Ovary (tissue), 3 donors: ENCODE data around the gene LCA5L.

Experiments used
- CTCF ChIP-seq, 3 donors: fragments of 450-650 bp in 2 of 3; fragments of 200-600 bp in 1 of 3; IDR thresholded peaks; one replicate each; pipeline versions ENCODE4 v1.5.1 to v1.8.0; 2016 to 2022; ENCODE audit warnings: antibody characterized with exemption in 3 of 3, mild to moderate bottlenecking in 1 of 3
- POLR2A ChIP-seq: fragments of 450-650 bp; IDR thresholded peaks from one replicate; pipeline ENCODE4 v1.6.1; 2017; ENCODE audit warnings: antibody characterized with exemption, mild to moderate bottlenecking, moderate library complexity
- donor health status: DM: no; HTN: no; CAD: no.

- TF ChIP-seq CTCF (IDR thresholded peaks at IDR 0.05) (no peak), POLR2A (no peak)
These were observed 9.5 kb upstream of the LCA5L start for GRCh38 chr21:39454949-39455668.
